Activated naive CD4-positive, alpha-beta T cell (primary cell): ENCODE measurements around the gene BTBD16.

Experiments used
- DNase-seq, 4 experiments: peaks; one replicate each; lab custom pipeline; 2025; lab: John Stamatoyannopoulos, UW

The BTBD16 gene

DNA sequence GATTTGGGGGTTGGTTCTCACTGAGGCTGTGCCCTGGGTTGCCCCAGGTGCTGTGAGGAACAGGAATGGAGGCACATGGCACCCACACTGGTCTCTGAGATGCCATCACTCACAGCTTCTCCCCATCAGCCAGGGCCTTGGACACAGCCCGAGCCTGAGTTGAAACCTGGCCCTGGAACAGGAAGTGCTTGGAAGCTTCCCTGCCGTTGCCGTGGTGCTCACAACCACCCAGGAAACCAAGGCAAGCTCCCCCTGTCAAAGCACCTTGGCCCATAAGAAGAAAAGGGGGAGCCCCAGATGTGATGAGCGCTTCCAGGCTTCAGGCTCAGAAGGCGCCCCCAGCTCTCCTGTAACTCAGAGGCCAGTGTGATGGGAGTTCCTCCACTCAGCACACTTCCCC is at the start of gene BTBD16:
BTBD16 (plus strand) TSS at position 221 of the 400 bp plus-strand sequence. CDS start 3,786 bp downstream, outside the sequence.
- DNase-seq, result no peak

DNA sequence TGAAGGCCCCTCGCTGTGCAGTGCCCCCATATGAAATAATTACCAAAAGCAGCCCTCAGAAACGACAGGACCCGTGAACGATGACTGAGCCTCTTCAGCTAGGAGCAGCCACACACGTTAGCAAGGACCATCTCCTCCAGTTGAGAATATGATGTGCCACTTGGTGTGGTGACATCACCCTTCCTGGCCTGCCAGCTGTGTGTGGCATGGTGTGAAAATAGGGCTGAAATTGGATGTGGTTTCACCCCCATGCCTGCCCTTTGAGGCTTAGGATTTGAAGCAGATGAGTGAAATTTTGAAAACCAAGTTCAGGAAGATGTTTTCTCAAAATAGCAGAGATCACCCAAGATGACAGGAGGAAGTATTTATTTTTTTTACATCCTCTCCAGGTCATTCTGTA is 49.1 kb upstream of the BTBD16 start:
- DNase-seq, result no peak

DNA sequence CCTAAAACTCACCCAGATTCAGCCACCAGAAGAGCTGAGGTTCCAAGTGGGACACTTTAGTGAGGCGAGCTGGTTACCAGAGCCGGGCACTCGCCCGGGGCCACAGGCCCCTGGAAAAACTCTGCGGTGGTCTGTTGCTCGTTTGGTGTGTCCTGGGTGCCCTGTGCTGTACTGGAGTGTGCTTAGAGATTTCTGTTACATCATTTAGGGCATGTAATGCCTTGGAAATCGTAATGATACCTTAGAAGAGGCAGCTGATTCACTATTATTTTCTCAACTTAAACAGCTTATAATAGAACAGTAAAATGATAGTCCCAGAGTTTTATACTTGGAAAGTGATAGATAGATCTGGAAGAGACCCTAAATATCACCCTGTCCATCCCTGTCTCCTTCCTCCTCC is 48.5 kb upstream of the BTBD16 start:
- no peak for DNase-seq

DNA sequence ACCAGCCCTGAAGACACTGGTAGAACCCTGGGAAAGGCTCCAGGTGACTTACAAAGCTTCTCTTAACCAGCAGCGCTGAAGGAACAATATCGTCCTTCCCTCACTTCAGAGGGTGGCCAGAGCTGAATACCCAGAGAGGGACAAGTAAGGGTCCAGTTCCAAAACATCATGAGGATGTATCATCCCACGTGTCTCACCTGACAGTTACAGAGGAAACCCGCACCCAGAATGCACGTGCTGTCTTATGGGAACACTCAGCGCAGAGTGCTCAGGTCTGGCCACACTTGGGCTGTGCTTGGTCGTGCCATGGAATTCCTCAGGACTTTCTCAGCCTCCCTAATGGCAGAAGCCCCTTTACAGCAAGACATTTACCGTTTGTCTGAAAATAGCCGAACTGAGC is 46.9 kb upstream of the BTBD16 start:
- DNase-seq, result no peak

DNA sequence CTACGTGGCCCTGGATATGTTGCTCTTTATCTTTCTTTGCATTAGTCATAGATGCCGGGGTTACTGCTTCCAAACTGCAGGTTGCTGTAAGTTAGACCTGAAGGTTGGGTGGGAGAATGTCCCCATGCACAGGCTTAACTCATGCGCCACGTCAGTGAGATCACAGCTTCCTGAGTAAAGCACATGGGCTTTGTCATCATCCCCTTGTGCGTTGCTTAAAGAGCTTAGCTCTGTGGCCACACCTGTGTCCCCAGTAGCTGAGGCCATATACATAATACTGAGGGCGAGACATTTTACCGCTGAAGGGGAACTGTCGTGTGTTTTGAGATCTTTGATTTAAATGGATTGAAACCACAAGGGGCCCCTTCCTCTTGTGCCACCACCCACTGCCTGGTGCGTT is 45.8 kb upstream of the BTBD16 start:
- DNase-seq, result no peak

DNA sequence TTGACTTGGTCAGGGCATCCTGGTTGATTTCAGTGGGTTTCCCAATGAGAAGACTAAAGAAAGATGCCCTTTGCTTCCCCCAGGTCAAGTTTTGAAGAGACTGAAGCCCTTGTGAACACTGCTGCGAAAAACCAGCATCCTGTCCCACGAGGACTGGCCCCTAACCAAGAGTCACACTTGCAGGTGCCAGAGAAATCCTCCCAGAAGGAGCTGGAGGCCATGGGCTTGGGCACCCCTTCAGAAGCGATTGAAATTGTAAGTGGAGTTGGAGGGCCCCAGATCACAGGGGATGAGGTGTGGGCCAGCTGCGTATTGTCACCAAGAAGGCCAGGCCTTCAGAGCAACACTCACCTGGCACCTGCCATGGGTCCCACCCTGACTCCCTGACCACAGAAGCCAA is 43.3 kb upstream of the BTBD16 start:
- no peak for DNase-seq

DNA sequence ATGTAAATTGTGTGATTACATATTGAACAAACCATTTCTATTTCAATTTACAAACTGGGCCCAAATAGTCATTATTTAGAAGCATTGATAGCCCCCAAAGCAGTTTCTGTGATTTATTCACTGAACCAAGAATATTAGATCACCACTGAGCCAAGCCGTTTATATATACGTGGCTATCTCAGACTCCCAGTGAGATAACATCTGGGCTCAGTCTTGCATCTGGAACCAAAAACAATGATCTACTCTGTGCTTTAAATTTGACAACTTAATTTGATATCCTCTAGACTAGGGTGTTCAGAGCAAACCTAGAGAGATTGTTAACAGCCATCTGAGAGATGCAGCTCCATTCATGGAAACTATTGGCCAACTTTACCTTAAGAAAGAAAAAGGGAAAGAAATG is 41.4 kb upstream of the BTBD16 start:
- DNase-seq, result no peak

DNA sequence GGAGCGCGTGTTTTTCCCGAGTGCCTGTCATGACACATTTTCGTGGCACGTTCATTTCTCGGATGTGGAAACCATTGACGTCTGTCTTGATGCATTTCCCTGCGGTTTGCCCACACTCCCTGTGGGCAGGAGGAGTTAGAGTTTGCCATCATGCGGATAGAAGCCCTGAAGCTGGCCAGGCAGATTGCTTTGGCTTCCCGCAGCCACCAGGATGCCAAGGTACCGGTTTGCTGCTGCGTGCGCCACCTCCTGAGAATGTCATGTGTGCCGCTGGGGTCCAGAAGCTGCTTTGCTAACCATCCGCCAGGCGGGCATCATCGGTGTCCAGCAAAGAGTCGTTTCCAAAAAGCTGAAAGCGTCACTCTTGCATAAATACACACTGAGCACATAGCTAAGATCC is 40.9 kb upstream of the BTBD16 start:
- no peak for DNase-seq

DNA sequence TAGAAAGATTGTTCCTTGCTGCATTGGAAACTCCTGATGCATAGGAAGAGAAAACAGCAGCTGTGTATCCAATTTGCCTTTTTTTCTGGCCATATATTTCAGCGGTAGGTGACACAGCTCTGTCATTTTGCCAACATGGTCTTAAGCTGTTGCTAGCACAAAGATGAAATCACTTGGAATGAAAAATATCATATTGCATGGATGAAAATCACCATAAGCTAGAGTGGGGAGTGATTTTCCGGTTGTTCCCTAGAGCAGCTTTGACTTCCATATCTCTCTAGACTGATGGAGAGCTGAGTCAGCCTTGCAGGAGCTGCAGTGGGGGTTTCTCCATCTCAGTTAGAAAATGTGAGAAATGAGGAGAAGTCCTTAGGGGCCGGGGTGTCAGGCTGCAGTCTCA is 38.3 kb upstream of the BTBD16 start:
- no peak for DNase-seq

DNA sequence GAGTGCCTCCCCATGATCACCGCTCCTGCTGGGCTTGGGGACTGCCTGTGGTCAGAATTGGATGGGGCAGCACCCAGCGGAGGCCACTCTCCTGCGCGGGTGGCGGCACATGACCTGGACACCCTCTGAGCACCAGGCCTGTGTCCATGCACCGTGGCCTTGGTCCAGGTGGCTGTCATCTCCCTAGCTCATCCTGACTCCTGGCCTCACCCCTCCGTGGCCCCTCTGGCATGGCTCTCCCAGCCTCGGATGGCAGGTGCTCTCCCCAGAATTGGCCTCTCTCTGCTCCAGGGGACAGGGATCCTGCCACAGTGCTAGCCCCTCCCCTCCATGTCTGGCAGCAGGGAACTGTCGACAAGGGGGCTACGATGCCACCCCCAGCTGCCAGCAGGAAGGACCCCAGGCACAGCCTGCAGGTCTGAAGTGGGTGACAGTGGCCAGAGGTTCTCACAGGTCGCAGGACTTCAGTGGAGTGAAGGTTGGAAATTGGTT is 37.2 kb upstream of the BTBD16 start:
- DNase-seq, result no peak

DNA sequence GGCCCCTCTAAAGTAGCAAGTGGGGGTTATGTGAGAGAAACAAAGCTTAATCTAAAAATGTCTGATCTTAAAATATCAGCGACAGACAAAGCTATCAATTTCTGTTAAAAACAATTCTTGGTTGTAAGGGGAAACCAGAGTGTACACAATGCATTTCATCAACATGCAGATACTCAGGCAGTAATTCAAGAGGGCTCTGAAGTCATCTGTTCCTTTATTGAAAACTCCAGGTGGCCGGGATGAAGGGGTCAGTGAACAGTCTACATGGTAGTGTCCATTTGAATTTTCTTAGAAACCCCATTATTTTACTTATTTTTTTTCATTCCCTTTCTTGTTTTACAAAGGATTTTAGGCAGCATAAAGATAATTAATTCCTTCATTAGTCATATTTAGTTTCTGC is 36.7 kb upstream of the BTBD16 start:
- DNase-seq, result no peak

DNA sequence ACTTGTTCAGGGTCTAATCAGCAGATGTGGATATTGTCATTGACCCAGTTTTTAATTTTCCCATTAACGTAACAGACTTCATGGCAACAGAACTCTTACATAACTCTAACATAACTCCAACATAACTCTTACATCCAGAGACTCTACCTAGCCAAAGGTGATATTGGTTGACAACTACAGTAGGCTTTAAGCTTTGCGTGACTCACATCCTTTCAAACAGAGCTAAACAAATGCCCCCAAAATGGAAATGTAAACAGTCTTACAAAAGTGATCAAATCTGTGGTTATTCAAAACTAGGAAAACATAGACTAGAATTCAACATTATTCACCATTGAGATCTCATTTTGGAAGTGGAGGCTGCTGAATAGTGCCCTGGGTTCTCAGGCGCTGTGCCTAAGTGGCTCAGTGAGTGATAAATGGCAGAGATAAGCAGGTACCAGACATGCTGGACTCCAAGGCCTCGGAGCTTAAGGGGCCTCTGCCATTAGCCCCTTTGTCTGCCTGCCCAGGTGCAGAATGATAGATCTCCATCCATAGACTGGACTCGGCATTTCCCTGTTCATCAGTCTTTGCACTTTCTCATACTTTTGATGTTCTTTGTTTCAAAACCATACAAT is 34.3 kb upstream of the BTBD16 start:
- DNase-seq, result no peak

DNA sequence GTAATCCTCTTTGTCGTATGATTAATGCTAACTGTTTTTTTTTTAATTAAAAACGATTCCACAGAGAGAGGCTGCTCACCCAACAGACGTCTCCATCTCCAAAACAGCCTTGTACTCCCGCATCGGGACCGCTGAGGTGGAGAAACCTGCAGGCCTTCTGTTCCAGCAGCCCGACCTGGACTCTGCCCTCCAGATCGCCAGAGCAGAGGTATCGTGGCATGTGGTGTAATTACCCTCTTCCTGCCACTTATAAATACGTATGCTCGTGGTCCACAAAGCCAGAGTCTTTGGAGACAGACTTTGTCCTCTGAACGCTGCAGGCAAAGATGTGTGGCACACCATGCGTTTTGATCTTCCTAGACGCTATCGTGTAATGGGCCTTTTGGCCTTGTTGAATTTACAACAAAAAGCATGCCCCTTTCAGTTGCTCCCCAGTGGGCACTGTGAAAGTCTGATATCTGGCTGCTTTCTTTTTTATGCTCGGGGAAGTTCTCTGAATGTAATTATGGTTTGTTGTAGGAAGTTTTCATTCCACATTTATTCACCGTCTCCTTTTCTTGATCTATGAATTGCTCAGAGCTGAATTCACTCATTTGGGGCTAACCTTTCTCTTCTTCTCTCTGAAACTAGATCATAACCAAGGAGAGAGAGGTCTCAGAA is 33.6 kb upstream of the BTBD16 start:
- DNase-seq, result no peak

DNA sequence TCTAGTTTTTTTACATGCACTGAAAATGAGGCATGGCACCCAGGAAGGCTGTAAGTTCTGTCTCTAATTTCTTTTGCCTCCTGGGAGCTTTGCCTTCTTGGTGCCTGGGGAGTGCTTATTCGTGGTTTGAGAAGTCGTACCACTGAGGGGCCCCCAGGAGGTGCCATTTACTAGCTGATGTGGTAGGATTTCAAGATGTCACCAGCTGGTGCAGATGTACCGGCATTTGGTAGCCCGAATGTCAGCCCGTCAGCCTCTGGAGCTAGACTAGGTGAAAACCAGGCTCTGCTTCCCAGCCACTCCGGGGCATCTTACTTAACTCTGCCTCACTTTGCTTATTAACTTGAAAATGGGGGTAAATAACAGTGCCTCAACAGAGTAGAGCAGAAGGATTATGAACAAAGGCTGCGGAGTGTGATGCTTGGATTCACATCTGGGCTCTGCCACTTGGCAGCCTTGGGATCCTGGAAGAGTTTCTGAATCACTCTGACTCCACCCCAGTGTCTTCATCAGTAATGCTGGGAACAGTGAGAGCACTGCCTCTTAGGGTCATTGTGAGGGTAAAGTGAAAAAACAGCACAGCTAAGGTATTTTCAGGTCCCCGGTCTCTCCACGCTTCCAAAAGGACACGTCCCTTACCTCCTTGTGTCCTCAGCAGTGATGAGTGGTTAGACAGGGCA is 31.4 kb upstream of the BTBD16 start:
- no peak for DNase-seq

DNA sequence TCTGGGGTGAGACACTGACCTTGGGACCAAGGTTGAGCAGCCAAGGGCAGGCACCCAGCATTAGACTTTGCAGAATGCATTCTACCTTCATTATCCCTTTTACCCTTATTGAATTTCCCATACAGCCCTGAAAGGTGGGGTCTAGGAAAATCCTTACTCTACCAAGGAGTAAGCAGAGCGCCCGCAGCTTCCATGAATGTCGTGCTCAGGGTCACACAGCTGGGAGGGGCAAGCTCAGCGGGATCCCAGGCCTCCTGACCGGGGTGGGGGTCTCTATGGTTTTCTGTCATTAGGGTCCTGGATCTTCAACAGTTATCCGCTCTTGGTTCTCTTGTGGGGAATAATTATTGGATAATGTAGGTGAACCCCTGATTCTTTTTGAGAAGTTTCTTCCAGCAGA is 30.7 kb upstream of the BTBD16 start:
- DNase-seq, result no peak

DNA sequence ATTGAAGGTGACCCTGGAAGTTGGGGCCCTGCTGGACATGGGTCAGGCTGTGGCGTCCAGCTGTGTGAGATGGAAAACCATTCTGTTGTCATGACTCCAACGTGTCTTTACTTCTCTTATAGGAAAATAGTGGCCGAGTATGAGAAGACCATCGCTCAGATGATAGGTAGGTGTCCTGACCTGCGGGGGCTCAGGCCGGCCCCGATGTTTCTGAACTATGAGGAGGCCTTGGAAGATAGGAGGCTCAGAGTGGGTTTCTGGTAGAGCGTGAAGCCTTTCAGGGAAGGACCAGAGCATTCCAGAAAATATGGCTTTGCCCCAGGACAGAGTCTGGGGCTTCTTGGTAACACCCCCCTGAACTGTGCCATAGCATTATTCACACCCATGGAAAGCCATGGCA is 29.3 kb upstream of the BTBD16 start:
- DNase-seq, result no peak

DNA sequence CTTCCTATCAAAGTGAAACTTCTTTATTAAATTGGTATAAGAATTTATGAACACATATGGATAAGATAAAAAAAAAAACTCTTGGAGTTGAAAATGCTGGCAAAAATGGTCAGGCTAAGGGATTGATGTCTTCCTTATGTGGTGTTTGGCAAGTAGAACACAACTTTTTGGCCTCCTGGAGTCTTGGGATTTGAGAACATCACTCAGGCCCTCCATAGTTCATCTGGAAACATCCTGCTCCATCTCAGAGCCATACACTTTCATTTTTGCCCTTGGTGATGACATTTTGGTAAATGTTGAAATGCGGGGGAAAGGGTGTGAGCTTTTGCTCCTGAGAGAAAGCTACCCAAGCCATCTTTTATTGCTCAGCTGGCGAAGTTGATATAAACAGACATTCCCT is 27.5 kb upstream of the BTBD16 start:
- DNase-seq, result no peak

DNA sequence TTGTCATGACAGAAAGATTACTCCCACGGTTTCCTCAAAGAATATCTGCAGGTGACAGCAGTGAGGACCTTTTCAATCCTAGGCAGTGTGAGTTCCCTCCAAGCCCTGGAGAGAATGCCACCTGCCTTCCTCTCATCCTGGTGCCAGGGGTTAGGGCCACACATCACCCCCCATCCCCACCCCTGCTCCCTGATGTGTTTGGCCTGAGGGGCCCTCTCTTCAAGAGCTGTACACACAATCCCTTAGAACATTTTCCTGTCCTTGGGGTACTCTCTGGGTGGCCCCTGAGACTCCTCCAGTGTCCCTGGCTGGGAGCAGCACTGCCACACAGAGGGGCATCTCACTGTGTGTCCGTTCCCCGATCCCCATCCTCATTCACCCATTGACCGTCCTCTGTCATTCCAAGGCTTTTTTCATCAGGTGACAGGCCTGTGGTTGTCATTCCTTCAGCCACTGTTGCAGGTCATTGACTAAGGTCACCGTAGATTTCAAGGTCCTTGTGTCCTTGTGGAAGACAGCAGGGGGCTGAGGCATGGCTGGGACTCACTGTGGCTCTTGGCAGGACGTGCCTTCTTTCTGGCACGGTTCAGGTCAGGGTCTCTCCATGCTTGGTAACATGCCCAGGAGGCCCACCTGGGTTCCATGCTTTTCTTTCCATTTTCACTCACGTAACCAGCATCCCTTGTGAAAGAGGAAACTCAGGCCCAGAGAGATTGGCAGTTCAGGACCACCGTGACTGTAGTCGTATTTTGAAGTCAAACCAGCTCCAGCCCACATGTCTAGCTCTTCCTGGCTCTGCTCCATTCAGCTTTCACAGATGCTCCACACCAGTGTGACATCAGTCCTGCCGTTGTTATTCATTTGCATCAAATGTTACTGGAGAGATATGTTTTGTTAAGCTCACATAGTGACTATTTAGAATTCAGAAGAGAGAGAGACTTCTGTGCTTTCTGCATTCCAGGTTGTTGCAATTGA is 26.8 kb upstream of the BTBD16 start:
- no peak for DNase-seq

DNA sequence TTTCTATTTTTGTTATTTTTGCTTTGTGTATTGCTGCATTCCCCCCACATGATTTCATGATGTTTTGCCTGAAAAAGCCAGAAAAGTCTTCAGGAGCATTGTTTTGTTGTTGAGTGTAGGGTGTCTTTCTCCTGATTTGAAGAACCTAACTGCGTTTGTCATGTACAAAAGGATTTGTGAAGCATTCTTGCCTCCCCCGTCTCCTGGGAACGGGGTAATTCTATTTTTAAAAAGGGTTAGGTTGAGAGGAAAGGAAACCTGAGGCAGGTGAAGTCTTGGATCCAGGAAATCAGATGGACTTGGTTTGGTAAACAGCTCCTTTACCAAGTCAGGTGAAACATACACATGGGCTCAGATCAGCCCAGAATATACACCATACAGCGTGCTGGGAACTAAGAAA is 26.0 kb upstream of the BTBD16 start:
- no peak for DNase-seq

DNA sequence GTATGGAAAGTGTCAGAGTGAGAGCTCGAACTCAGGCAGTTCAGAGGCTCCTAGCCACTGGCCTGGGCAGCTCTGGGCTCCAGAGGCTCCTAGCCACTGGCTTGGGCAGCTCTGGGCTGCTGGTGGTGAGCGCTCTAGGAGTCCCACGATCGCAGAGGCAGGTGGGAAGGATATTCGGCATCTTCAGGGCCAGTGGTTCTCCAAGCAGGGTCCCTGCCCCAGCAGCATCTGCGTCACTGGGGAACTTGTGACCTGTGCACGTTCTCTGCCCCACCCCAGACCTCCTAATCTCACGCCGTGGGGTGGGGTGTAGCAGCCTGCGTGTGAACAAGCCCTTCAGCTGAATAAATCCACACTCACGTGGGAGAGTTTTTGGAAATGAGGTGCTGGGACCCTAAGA is 25.2 kb upstream of the BTBD16 start:
- no peak for DNase-seq

DNA sequence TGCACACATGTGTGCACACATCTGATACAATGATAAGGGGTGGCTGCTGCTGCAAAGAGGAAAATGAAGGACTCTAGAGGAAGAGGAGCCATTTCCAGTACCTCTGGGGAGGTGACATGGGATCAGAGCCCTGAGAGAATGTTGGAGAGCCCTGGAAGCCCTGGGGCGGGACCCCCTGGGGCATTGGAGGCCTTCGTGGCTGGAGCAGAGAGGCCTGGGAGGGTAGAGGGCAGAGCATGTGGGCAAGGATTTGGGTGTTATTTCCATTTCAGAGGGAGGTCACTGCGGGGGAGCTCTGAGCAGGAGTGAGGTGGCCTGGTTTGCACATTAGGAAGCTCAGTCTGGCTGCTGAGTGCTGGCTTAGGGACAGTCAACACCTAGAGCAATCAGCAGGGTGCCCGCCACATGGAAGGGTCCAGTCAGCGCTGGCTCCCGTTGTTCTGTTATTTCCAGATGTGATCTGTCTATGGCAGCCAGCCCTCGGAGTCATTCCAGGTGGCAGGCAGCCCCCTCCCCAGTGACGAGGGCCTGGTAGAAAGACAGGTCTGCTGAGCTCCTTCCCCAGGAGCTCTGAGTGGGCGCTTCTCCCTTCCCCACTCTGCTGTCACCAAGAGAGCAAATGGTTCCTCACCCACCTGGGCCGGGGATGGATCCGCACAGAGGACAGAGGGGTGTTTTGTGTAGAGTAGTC is 24.1 kb upstream of the BTBD16 start:
- no peak for DNase-seq
